LNCaP clone FGC (cell line): ENCODE measurements around the gene COL21A1.

Experiments
- DNase-seq: peaks from one replicate; pipeline ENCODE4 v3.0.0-alpha.2; 2011; ENCODE audit warnings: low read depth
- H3K4me3 ChIP-seq: 2 replicates; pipeline ENCODE4 v1.5.1; 2011; ENCODE audit warnings: mild to moderate bottlenecking, low read depth, low read length, control low read depth
- CTCF ChIP-seq: IDR thresholded peaks from 2 replicates; pipeline ENCODE4 v1.5.1; 2012; ENCODE audit warnings: mild to moderate bottlenecking; ENCODE audit not compliant: control insufficient read depth, insufficient read depth; ENCODE audit errors: extremely low read depth

COL21A1 gene

GRCh38 chr6:56050530-56051201 lies 196.7 kb downstream of the COL21A1 start:
- H3K4me3 ChIP-seq: no peak overlapping the region
- DNase-seq: no peak
- TF ChIP-seq CTCF: no peak

- no peak for TF ChIP-seq CTCF
- DNase-seq: no peak
- no peak overlapping the region for H3K4me3 ChIP-seq
These were observed 198.8 kb downstream of the COL21A1 start for GRCh38 chr6:56048601-56049000.

- no peak for DNase-seq
- TF ChIP-seq CTCF: no peak
- no peak overlapping the region for H3K4me3 ChIP-seq
These were observed 199.3 kb downstream of the COL21A1 start for GRCh38 chr6:56047931-56048540.

GRCh38 chr6:56046576-56046975 lies 200.8 kb downstream of the COL21A1 start:
- TF ChIP-seq CTCF: no peak
- no peak for DNase-seq
- no peak overlapping the region for H3K4me3 ChIP-seq

GRCh38 chr6:56043761-56044160 lies 203.6 kb downstream of the COL21A1 start:
- no peak for TF ChIP-seq CTCF
- H3K4me3 ChIP-seq: no peak overlapping the region
- no peak for DNase-seq

GRCh38 chr6:56043076-56043475 lies 204.3 kb downstream of the COL21A1 start:
- TF ChIP-seq CTCF: no peak
- DNase-seq: no peak
- H3K4me3 ChIP-seq: no peak overlapping the region

GRCh38 chr6:56041591-56041990 lies 205.8 kb downstream of the COL21A1 start:
- DNase-seq: no peak
- TF ChIP-seq CTCF: no peak
- H3K4me3 ChIP-seq: no peak overlapping the region
